HG03520 (cell line): ENCODE data around the gene ADI1.
"Not testable (repeated sequence)": the region's sequence is repeated elsewhere in the genome, so short reads cannot be mapped to it uniquely, and the experiment has no call there.

Experiments used
- ATAC-seq: cut with Tn5 transposase; IDR thresholded peaks from one replicate; pipeline ENCODE4 v1.9.1; 2021; ENCODE audit warnings: mild to moderate bottlenecking, moderate library complexity; ENCODE audit not compliant: unreplicated experiment

Gene ADI1

DNA sequence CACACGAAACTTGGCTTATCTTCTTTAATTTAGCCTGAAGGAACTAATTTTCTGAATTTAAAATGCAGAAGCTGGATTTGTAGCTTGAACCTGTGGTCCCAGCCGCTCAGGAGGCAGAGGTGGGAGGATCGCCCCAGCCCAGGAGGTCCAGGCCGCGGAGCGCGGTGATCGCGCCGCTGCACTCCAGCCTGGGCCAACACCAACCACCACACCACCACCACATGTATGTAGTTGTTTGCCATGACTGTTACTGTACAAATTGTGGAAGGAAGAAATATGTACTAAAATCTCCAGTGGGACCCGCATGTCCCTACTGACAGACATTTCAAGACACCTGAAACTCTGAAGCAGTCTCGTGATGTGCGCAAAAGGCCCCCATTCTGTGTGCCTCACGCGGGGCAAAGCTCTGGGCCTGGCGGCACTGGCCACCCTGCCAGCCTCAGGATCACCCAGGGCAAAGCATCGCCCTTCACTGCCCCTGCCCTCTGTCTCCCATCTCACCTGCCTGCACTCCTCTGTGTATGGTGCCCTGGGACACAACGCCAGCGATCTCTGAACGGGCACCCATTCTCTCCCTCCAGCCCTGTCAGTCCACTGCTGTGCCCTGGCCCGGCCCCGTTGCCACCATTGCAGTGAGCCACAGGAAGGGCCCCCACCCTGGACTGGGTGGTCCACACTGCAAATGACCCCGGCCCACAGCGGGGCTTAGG, 10.1 kb upstream of the ADI1 start:
- no peak for ATAC-seq

DNA sequence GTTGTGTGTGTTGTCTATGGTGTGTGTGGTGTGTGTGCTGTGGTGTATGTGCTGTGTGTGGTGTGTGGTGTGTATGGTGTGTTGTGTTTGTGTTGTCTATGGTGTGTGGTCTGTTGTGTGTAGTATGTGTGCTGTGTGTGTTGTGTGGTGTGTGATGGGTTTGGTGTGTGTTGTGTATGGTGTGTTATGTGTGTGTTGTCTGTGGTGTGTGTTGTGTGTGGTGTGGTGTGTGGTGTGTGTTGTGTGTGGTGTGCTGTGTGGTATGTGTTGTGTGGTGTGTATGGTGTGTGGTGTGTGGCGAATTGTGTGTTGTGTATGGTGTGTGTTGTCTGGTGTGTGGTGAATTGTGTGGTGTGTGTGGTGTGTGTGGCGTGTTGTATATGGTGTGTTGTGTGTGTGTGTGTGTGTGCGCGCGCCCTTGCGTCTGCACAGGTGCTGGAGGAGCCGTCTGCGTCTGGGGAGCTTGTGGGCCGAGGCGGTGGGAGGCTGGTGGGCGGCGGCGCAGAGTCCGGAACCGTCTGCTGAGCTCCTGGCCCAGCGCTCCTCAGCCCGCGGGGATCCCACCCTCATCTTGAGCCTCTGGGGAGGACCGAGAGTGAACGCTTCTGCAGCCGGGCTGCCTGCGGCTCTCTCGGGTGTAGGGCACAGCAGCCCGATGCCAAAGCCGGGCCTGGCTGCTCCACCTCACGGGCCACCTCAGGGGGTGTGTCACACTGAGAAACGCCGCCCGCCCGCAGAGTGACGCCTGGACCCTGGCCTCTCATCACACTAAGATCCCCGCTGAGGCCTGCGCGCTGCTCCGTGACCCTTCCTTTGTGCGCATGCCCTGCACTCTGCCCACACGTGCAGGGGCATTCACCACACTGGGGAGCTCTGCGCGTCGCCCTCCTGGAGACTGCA, 8.8 kb upstream of the ADI1 start:
- no peak for ATAC-seq

DNA sequence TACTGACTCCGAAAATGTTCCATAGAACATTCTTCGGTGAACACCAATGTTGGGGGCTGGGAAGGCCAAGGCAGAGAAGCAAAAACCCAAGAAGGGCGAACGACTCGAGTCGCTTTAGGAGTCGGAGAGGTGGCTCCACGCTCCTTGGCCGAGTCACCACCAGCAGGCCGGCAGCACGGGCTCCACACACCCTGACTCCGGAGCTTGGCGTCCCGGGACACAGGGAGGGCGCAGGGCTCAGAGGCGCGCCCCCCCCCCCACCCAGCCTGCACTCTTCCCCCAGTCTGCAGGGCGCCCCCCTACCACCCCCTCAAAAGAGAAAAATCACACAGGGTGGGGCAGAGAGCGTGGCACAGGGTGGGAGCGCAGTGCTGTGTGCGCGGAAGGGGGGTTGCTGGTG, 7.5 kb upstream of the ADI1 start:
- no peak for ATAC-seq

DNA sequence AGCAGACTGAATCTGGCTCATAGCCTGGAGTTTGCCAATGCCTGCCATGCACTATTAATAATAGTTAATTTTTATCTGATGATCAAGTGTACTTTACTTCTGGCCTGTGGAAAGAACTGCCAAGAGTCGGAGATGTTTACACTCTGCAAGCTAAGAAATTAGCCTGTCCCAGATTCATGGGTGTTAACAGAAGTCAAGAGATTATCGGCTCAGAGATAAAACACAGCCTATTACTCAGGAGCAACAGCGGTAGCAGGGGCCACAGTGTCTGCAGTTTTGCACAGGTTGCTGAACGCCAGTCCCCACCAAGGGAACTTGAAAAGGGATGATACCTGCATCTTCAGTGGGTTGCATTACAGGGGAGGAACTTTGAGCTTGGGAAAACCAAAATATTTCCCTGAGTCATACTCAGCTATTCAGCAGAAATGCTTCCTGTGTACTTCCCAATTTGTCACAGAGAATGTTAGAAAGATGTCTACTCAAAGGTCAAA, 4.3 kb upstream of the ADI1 start:
- ATAC-seq: no peak

DNA sequence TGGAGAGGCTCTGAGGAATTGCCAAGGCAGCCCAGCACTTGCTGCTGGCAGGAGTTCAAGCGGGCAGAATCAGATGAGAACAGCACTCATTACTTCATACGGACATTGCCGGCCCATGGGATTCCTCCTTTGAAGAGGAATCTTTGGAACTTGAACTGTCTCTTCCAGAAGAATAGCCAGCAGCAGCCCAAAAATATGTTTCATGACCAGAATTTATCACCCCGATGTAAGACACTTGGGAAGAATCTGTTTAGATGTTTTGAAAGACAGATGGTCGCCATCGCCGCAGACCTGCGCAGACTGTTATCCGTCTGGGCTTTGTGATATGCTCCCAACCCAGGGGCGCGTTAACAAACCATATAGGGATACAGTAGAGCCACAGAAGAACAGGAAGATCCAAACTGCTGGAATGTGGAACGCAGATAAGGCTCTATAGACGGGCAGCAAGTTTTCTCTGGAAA, 3.7 kb upstream of the ADI1 start:
- no peak for ATAC-seq

DNA sequence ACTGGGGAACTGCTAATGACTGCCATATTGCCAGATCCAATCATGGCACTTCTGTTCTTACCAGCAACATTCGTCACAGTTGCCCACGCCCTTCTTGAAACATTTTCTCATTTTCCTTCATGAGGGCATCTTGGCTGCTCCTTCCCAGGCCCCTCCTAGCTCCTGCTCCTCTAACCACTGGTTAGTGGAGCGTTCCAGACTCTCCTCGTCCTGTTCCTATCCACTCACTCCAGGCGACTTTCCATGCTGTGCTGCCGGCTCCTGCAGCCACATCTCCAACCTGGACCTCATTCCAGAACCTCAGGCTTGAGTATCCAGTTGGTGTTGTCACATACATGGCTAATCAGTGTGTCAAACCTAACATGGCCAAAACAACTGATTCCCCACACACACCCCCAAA, 1.3 kb upstream of the ADI1 start:
- ATAC-seq: no peak

DNA sequence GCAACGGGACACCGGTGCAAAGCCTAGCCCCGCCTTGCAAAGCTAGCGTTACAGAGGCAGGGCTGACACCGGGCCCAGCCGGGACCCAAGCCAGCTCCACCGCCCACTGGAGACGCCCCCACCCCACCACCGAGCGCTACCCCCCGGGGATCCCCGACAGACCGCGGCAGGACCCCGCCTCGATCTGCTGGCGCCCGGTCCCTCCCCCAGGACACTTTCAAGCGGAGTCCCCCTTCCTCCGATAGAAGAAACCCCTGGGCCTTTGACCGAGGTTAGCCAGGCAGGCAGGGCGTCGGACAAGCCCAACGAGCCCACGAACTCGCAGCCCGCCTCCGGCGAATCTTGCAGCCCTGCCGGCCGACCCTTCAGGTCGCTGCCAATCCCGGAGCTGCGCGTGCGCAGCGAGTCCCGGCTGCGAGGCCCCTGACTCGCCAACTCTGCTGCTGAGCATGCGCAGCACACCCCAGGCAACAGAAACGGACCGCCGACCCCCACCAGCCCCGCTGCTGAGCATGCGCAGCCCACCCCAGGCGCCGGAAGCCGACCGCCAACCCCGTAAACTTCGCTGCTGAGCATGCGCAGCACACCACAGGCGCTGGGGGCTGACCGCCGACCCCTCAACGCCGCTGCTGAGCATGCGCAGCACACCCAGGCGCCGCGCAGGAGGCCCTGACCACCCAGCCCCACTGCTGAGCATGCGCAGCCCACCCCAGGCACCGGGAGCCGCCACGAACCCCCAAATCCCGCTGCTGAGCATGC, 656 bp downstream of the ADI1 start:
- peak; percentile 82 for ATAC-seq

DNA sequence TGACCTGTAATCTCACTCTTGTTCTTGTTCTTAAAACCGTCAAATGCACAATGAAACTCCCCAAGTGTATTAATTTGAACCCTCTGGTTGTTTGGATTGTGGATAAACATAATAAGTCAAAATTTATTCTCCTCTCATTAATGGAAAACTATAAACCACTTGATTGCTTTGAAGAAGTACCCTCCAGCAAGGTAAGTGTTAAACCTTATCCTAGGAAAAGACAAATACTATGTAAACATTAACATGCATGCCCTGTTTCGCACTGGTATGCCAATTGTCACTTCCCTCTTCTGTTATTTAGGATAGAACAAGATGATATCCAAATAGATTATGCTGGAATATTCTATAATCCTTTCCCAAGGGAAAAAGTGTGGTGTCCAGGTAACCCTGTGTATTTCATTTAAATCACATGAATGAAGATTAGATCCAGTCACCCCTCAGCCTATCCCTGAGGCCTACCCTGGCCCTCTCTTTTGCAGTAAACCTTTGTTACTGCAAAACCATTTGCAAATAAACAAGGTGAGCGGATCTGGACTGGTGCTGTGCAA, 1.3 kb downstream of the ADI1 start:
- no peak for ATAC-seq

DNA sequence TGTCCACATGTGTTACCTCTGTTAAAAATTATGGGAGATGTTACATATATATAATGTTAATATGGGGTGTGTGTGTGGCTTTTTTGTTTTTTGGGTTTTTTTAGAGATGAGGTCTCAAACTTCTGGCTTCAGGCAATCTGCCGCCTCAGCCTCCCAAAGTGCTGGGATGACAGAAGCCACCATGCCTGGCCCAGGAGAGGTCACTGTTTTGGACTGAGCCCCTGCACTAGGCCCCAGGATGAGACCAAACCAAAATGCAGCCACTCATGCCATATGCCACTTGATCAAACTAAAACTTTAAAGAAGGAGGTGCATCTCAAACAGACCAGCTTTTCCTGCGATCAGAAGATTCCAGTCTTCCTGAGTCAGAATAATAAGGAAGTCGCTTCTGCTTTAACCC, 2.5 kb downstream of the ADI1 start:
- ATAC-seq: no peak

DNA sequence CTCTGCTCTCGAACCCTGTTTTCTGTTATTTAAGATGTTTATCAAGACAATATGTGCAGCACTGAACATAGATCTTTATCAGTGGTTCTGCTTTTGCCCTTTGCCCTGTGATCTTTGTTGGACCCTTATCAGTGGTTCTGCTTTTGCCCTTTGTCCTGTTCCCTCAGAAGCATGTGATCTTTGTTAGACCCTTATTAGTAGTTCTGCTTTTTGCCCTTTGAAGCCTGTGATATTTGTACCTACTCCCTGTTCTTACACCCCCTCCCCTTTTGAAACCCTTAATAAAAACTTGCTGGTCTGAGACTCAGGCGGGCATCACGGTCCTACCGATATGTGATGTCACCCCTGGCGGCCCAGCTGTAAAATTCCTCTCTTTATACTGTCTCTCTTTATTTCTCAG, 3.9 kb downstream of the ADI1 start:
- not testable (repeated sequence) for ATAC-seq

DNA sequence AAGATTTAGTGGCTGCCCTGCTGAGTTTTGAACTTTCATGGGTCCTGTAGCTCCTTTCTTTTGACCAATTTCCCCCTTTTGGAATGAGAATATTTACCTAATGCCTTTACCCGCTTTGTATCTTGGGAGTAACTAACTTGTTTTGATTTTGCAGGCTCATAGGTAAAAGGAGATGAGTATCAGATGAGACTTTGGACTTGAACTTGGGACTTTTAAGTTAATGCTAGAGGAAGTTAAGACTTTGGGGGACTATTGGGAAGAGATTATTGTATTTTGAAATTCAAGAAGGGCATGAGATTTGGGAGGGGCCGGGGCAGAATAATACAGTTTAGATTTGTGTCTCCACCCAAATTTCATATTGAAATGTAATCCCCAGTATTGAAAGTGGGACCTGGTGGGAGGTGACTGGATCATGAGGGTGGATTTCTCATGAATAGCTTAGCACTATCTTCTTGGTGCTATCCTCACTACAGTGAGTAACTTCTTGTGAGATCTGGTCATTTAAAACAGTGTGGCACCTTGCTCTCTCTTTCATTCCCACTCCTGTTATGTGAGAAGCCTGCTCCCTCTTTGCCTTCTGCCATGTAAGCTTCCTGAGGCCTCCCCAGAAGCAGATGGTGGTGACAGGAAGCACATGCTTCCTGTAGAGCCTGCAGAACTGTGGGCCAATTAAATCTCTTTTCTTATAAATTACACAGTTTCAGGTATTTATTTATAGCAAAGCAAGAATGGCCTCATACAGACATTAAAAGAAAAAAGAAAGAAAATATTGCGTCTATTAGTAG, 6.1 kb downstream of the ADI1 start:
- no peak for ATAC-seq

DNA sequence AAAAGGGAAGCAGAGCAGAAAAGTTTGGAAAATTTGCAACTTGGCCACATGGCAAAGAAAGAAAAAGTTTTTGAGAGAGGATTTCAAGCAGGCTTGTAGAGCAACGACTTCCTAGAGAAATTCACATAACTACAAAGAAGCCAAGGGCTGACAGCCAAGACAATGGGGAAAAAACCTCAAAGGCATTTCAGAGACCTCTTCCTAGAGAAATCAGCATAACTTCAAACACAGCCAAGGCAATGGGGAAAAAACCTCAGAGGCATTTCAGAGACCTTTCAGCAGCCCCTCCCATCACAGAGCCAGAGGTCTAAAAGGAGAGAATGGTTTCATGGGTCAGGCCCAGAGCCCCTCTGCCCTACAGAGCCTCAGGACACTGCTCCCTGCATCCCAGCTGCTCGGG, 7.2 kb downstream of the ADI1 start:
- no peak for ATAC-seq

DNA sequence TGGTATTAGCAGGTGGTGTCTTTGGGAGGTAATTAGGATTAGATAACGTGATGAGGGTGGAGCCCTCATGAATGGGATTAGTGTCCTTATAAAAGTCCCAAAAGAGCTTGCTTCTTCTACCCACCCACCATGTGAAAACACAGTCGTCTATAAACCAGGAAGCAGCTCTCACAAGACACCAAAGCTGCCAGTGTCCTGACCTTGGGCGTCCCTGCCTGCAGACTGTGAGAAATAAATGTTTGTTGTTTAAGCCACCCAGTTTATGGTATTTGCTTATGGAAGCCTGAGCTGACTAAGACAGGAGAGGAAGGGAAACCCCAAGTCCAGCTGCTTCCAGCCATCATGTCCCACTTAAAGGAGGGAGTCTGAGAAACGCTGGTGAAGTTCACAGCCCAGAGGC, 13.6 kb downstream of the ADI1 start:
- no peak for ATAC-seq

DNA sequence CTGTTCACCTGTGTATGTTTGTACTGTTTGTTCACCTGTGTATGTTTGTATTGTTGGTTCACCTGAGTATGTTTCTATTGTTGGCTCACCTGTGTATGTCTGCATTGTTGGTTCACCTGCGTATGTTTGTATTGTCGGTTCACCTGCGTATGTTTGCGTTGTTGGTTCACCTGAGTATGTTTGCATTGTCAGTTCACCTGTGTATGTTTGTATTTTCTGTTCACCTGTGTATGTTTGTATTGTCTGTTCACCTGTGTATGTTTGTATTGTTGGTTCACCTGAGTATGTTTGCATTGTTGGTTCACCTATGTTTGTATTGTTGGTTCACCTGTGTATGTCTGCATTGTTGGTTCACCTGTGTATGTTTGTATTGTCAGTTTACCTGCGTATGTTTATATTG, 14.6 kb downstream of the ADI1 start:
- ATAC-seq: no peak

DNA sequence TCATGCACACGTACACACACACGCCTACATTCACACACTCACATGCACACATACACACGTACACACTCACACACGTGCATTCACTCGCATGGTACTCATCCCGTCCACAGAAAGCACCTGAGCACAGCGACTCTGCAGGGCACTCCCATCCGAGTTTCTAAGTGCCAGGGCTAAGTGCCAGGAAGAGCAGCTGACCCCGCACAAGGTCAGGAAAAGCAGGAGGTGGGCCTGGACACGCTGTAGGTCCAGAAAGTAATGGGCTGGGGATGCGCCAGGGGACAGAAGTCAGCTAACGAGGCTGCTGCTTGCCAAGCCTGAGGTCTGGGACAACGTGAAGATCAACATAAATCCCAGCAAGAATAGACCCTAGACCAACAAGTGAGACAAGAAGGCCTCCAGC, 15.8 kb downstream of the ADI1 start:
- ATAC-seq: no peak

DNA sequence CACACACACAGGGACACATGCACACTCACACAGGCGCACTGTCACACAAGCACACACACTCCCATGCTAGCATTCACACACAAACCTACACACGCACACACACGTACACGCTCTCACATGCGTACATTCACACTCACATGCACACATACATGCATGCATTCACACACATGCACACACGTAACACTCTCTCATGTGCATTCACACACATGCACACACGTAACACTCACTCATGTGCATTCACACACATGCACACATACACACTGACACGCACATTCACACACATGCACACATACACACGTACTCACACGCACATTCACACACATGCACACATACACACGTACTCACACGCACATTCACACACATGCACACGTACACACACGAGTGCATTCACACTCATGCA, 16.3 kb downstream of the ADI1 start:
- ATAC-seq: no peak

DNA sequence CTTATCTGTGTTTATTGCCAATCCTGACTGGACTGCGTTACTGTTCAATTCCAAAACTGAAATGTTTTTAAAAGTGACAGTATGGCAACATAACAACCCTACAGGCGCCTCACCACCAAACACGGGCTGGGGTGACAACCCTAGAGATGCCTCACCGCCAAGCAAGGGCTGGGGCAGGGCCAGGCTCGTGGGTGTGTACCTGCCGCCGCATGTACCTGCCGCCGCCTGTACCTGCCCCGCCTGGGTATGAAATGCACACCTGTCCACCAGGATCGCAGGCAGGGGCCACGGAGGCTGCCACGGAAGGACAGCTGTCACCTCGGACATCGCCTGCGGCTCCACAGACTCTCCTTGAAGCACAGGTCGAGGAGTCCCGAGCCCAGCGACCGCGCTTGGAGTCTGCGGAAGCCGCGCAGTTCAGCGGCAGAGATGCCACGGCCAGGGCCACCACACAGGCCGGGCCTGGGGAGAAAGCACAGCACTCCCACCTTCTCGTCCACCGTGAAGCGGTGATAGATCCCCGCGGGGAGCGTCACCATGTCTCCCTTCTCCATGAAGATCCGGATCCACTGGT, 18.9 kb downstream of the ADI1 start:
- no peak for ATAC-seq

DNA sequence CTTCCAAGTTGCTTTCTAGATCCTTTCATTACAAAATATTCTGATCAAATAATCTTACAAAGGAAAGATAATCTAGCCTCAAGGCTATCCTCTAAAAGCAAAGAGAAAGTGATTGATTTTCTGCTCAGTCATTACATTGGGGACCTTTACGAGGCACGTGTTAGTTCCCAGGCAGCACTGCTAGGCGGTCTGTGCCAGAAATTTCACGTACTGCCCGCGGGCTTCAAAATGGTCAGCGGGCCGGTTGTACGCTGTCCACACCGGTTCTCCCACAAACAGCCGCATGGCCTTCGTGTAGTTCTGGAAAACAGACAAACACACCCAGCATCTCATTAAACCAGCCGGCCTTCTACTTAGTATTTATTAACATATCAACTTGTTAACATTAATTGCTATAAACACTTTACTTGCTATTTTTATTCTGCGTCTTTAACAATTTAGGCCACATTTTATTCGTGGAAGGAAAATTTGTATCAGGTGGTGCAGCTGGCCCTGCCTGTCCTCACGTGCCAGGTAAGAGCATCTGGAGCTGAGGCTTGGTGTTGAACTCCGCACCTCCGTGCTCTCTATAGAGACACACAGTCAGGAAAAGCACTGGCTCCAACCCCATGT, 20.4 kb downstream of the ADI1 start:
- ATAC-seq: no peak

DNA sequence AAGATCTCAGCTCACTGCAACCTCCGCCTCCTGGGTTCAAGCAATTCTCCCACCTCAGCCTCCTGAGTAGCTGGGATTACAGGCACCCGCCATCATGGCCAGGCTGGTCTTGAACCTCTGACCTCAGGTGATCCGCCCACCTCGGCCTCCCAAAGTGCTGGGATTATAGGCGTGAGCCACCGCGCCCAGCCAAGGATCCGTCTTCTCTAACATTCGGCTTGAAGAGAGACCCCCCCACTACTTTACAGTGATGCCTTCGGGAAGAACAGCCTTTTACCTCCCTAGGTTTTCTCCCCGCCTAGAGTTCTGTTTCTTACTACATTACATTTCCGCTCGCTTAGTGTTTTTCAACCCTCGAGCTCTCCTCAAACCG, 22.6 kb downstream of the ADI1 start:
- not testable (repeated sequence) for ATAC-seq
